GM23338 (cell line): Measurements from ENCODE around the gene SLC5A11. TPM values are rescaled to one million over a fixed set of nuclear protein-coding genes. Genes with fewer than 3 reads are reported as not detected.

Source experiments
- ATAC-seq: fragments of 200-7000 bp; cut with Tn5 transposase; 3 replicates; pipeline ENCODE4 v1.9.1; 2020
- DNase-seq: peaks from one replicate; pipeline ENCODE4 v3.0.0-alpha.2; 2015; ENCODE audit warnings: low spot score
- H2AFZ ChIP-seq: fragments of 200-600 bp; sonication (generic); 2 replicates; pipeline ENCODE4 v1.8.0; 2016; ENCODE audit warnings: antibody characterized with exemption, mild to moderate bottlenecking, moderate library complexity
- H3F3A ChIP-seq: fragments of 200-600 bp; sonication (generic); replicated peaks from 2 replicates; pipeline ENCODE4 v1.8.0; 2017; ENCODE audit warnings: antibody characterized with exemption, mixed run types, low read depth
- H3K27ac ChIP-seq: fragments of 200-600 bp; sonication (generic); 2 replicates; pipeline ENCODE4 v1.6.1; 2016; ENCODE audit warnings: low read depth
- H3K27me3 ChIP-seq: fragments of 200-600 bp; sonication (generic); 2 replicates; pipeline ENCODE4 v1.8.0; 2016; ENCODE audit warnings: mild to moderate bottlenecking, mixed run types, moderate library complexity; ENCODE audit not compliant: insufficient read depth
- H3K36me3 ChIP-seq: fragments of 200-600 bp; sonication (generic); 2 replicates; pipeline ENCODE4 v1.8.0; 2016; ENCODE audit warnings: mild to moderate bottlenecking; ENCODE audit not compliant: insufficient read depth
- H3K4me1 ChIP-seq: fragments of 200-600 bp; sonication (generic); 2 replicates; pipeline ENCODE4 v1.8.0; 2016; ENCODE audit warnings: mild to moderate bottlenecking, moderate library complexity; ENCODE audit not compliant: insufficient read depth
- H3K4me2 ChIP-seq: fragments of 200-600 bp; sonication (generic); 2 replicates; pipeline ENCODE4 v1.7.1; 2017; ENCODE audit warnings: mixed run types
- H3K4me3 ChIP-seq: fragments of 200-600 bp; sonication (generic); 2 replicates; pipeline ENCODE4 v1.6.1; 2016; ENCODE audit warnings: mixed run types
- H3K79me2 ChIP-seq: fragments of 200-600 bp; sonication (generic); replicated peaks from 2 replicates; pipeline ENCODE4 v1.8.0; 2017; ENCODE audit warnings: mild to moderate bottlenecking; ENCODE audit not compliant: insufficient read depth
- H3K9me2 ChIP-seq: fragments of 200-600 bp; sonication (generic); 2 replicates; pipeline ENCODE4 v1.8.0; 2017; ENCODE audit not compliant: insufficient read depth
- H4K20me1 ChIP-seq: fragments of 200-600 bp; sonication (generic); replicated peaks from 2 replicates; pipeline ENCODE4 v1.8.0; 2017; ENCODE audit warnings: mild to moderate bottlenecking; ENCODE audit not compliant: insufficient read depth
- H3K27ac Mint-ChIP-seq: 2 replicates; pipeline ENCODE4 v1.8.0; 2020; ENCODE audit warnings: inconsistent platforms, mild to moderate bottlenecking, moderate library complexity, mixed read lengths
- H3K27me3 Mint-ChIP-seq: 3 replicates; pipeline ENCODE4 v1.8.0; 2022; ENCODE audit warnings: low read depth, mild to moderate bottlenecking, moderate library complexity, mixed read lengths, inconsistent platforms; ENCODE audit not compliant: insufficient read depth, poor library complexity
- H3K36me3 Mint-ChIP-seq: 3 replicates; pipeline ENCODE4 v1.8.0; 2021; ENCODE audit warnings: low read depth, mild to moderate bottlenecking, inconsistent platforms, moderate library complexity, mixed read lengths
- H3K4me1 Mint-ChIP-seq: 3 replicates; pipeline ENCODE4 v1.8.0; 2020; ENCODE audit warnings: mild to moderate bottlenecking, inconsistent platforms, mixed read lengths
- H3K4me3 Mint-ChIP-seq: 3 replicates; pipeline ENCODE4 v1.8.0; 2021; ENCODE audit warnings: moderate library complexity, mild to moderate bottlenecking, inconsistent platforms, mixed read lengths
- H3K9me3 Mint-ChIP-seq: 3 replicates; pipeline ENCODE4 v1.8.0; 2020; ENCODE audit warnings: moderate library complexity, mild to moderate bottlenecking, inconsistent platforms, mixed read lengths
- CREB1 ChIP-seq: fragments of 250-450 bp; sonication (Bioruptor Pico); IDR thresholded peaks from 2 replicates; pipeline ENCODE4 v1.5.0; 2020; ENCODE audit warnings: low read depth, mild to moderate bottlenecking, moderate library complexity
- EZH2 ChIP-seq: fragments of 200-600 bp; sonication (generic); IDR thresholded peaks from one replicate; pipeline ENCODE4 v1.8.0; 2017; ENCODE audit warnings: antibody characterized with exemption, mild to moderate bottlenecking, low read depth; ENCODE audit not compliant: unreplicated experiment
- EZH2phosphoT487 ChIP-seq: fragments of 200-600 bp; sonication (generic); IDR thresholded peaks from one replicate; pipeline ENCODE4 v1.8.1; 2018; ENCODE audit warnings: antibody characterized with exemption; ENCODE audit not compliant: unreplicated experiment
- JUNB ChIP-seq: IDR thresholded peaks from one replicate; pipeline ENCODE4 v1.6.1; 2016; ENCODE audit warnings: antibody characterized with exemption; ENCODE audit not compliant: unreplicated experiment
- NANOG ChIP-seq: IDR thresholded peaks from 2 replicates; pipeline ENCODE4 v1.6.1; 2016; ENCODE audit warnings: antibody characterized with exemption, borderline replicate concordance
- POLR2AphosphoS5 ChIP-seq: IDR thresholded peaks from 2 replicates; pipeline ENCODE4 v1.6.1; 2016; ENCODE audit warnings: antibody characterized with exemption, low read depth
- STAT1 ChIP-seq: IDR thresholded peaks from one replicate; pipeline ENCODE4 v1.6.1; 2016; ENCODE audit warnings: antibody characterized with exemption; ENCODE audit not compliant: unreplicated experiment
- ZNF331 ChIP-seq: fragments of 250-450 bp; sonication (Bioruptor Pico); IDR thresholded peaks from 2 replicates; pipeline ENCODE4 v1.5.0; 2020; ENCODE audit warnings: low read depth, mild to moderate bottlenecking, moderate library complexity
- polyA plus RNA-seq: library from polyadenylated mRNA; unstranded; fragments of >200 nt; fragmentation: Nextera tagmentation; extraction: Ambion mirVana; gene quantifications from 2 replicates; pipeline ENCODE4 v1.2.1, GENCODE V29; 2016
- total RNA-seq: library from RNA; depleted of rRNA; stranded (reverse); fragments of >200 nt; shearing (Covaris generic); gene quantifications from 2 replicates; pipeline ENCODE4 v1.2.3, GENCODE V29; 2014
- TF ChIP-seq, protein P1 (sequence below): fragments of 250-450 bp; sonication (Bioruptor Pico); IDR thresholded peaks from 2 replicates; pipeline ENCODE4 v1.5.0; 2020; ENCODE audit warnings: mild to moderate bottlenecking, moderate library complexity
- TF ChIP-seq, protein P2 (sequence below), 2 experiments: fragments of 200-600 bp in 1 of 2; sonication (generic) in 1 of 2; conservative IDR thresholded peaks; 2 replicates each; pipeline versions ENCODE4 v1.5.1 to v1.6.1; 2016 to 2017; ENCODE audit warnings: antibody characterized with exemption in 2 of 2, low read depth in 2 of 2, mild to moderate bottlenecking in 2 of 2, moderate library complexity in 1 of 2
- TF ChIP-seq, protein P3 (sequence below): IDR thresholded peaks from one replicate; pipeline ENCODE4 v1.6.1; 2018; ENCODE audit warnings: antibody characterized with exemption; ENCODE audit not compliant: unreplicated experiment
- TF ChIP-seq, protein P4 (sequence below): IDR thresholded peaks from 2 replicates; pipeline ENCODE4 v1.6.1; 2016; ENCODE audit warnings: antibody characterized with exemption

The SLC5A11 gene
- total and polyA plus RNA-seq, 2 experiments from 2014 or later, result 0.07 TPM; not detected in 1

DNA sequence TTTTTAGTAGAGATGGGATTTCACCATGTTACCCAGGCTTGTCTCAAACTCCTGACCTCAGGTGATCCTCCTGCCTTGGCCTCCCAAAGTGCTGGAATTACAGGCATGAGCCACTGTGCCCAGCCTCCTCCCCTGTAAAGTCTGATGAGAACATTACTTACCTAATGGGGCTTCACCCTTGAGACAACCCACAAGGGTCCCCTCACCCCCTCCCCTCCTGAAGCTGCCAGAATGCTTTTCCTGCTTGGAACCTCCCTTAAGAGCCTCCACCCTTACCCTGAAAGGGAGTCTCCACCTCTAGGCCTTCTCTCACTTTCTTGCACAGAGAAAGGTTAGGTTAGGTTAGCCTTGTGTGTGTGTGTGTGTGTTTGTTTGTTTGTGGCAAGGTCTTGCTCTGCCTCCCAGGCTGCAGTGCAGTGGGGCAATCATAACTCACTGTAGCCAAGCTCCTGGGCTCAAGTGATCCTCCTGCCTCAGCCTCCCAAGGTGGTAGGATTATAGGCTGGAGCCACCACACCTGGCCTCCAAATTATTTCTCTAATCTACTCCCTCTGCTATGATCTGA, 8.9 kb downstream of the SLC5A11 start (continued):
- TF ChIP-seq, protein P1, sequence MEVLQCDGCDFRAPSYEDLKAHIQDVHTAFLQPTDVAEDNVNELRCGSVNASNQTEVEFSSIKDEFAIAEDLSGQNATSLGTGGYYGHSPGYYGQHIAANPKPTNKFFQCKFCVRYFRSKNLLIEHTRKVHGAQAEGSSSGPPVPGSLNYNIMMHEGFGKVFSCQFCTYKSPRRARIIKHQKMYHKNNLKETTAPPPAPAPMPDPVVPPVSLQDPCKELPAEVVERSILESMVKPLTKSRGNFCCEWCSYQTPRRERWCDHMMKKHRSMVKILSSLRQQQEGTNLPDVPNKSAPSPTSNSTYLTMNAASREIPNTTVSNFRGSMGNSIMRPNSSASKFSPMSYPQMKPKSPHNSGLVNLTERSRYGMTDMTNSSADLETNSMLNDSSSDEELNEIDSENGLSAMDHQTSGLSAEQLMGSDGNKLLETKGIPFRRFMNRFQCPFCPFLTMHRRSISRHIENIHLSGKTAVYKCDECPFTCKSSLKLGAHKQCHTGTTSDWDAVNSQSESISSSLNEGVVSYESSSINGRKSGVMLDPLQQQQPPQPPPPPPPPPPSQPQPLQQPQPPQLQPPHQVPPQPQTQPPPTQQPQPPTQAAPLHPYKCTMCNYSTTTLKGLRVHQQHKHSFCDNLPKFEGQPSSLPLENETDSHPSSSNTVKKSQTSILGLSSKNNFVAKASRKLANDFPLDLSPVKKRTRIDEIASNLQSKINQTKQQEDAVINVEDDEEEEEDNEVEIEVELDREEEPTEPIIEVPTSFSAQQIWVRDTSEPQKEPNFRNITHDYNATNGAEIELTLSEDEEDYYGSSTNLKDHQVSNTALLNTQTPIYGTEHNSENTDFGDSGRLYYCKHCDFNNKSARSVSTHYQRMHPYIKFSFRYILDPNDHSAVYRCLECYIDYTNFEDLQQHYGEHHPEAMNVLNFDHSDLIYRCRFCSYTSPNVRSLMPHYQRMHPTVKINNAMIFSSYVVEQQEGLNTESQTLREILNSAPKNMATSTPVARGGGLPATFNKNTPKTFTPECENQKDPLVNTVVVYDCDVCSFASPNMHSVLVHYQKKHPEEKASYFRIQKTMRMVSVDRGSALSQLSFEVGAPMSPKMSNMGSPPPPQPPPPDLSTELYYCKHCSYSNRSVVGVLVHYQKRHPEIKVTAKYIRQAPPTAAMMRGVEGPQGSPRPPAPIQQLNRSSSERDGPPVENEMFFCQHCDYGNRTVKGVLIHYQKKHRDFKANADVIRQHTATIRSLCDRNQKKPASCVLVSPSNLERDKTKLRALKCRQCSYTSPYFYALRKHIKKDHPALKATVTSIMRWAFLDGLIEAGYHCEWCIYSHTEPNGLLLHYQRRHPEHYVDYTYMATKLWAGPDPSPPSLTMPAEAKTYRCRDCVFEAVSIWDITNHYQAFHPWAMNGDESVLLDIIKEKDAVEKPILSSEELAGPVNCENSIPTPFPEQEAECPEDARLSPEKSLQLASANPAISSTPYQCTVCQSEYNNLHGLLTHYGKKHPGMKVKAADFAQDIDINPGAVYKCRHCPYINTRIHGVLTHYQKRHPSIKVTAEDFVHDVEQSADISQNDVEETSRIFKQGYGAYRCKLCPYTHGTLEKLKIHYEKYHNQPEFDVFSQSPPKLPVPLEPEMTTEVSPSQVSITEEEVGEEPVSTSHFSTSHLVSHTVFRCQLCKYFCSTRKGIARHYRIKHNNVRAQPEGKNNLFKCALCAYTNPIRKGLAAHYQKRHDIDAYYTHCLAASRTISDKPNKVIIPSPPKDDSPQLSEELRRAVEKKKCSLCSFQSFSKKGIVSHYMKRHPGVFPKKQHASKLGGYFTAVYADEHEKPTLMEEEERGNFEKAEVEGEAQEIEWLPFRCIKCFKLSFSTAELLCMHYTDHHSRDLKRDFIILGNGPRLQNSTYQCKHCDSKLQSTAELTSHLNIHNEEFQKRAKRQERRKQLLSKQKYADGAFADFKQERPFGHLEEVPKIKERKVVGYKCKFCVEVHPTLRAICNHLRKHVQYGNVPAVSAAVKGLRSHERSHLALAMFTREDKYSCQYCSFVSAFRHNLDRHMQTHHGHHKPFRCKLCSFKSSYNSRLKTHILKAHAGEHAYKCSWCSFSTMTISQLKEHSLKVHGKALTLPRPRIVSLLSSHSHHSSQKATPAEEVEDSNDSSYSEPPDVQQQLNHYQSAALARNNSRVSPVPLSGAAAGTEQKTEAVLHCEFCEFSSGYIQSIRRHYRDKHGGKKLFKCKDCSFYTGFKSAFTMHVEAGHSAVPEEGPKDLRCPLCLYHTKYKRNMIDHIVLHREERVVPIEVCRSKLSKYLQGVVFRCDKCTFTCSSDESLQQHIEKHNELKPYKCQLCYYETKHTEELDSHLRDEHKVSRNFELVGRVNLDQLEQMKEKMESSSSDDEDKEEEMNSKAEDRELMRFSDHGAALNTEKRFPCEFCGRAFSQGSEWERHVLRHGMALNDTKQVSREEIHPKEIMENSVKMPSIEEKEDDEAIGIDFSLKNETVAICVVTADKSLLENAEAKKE (CRISPR knock-in tag), result no peak
- TF ChIP-seq JUNB, result no peak
- TF ChIP-seq CREB1 (CRISPR knock-in tag), result no peak

DNA sequence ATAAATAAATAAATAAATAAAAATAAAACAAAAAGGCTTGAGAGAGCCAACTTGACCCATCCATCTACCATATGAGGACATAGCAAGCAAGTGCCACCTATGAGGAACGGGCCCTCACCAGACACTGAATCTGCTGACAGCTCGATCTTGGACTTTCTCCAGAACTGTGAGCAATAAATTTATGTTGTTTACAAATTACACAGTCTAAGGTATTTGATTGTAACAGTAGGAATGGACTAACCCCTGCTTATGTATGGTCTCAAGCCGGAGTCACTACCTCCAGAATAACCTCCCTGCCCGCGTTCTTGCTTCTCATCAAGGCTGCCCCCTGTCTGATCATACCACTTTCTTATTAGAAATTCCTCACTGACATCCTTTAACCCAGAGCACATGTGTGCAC, 9.9 kb downstream of the SLC5A11 start:
- Histone ChIP-seq H3K4me1 (no peaks in the 10 kb centered on the region), H3K4me3 (no peak overlapping the region), H3K27me3 (no peaks in the 10 kb centered on the region), H3F3A (no peaks in the 10 kb centered on the region), H3K9me2 (no peaks in the 10 kb centered on the region), H3K36me3 (no peaks in the 10 kb centered on the region), H3K79me2 (no peaks in the 10 kb centered on the region), H3K27ac (no peak overlapping the region), H4K20me1 (no peaks in the 10 kb centered on the region; the same call in 1 of the 2 replicates), H3K4me2 (no peak overlapping the region), H2AFZ (no peak overlapping the region)
- H3K36me3 Mint-ChIP-seq, result no peaks in the 10 kb centered on the region
- H3K27ac Mint-ChIP-seq, result no peak overlapping the region
- DNase-seq (no peak), ATAC-seq (no peak)
- peaks cover 3% of the 10 kb centered on the region for H3K27me3 Mint-ChIP-seq
- H3K4me3 Mint-ChIP-seq, result no peak overlapping the region
- no peaks in the 10 kb centered on the region for H3K9me3 Mint-ChIP-seq
- H3K4me1 Mint-ChIP-seq, result no peaks in the 10 kb centered on the region; the same call in 2 of the 3 replicates
- TF ChIP-seq, protein P2, sequence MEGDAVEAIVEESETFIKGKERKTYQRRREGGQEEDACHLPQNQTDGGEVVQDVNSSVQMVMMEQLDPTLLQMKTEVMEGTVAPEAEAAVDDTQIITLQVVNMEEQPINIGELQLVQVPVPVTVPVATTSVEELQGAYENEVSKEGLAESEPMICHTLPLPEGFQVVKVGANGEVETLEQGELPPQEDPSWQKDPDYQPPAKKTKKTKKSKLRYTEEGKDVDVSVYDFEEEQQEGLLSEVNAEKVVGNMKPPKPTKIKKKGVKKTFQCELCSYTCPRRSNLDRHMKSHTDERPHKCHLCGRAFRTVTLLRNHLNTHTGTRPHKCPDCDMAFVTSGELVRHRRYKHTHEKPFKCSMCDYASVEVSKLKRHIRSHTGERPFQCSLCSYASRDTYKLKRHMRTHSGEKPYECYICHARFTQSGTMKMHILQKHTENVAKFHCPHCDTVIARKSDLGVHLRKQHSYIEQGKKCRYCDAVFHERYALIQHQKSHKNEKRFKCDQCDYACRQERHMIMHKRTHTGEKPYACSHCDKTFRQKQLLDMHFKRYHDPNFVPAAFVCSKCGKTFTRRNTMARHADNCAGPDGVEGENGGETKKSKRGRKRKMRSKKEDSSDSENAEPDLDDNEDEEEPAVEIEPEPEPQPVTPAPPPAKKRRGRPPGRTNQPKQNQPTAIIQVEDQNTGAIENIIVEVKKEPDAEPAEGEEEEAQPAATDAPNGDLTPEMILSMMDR (conservative IDR thresholded peaks at IDR 0.05; ENCODE audit: low read depth in 2 of 2), result no peak
- no peak for TF ChIP-seq ZNF331 (CRISPR knock-in tag)
- TF ChIP-seq, protein P3, sequence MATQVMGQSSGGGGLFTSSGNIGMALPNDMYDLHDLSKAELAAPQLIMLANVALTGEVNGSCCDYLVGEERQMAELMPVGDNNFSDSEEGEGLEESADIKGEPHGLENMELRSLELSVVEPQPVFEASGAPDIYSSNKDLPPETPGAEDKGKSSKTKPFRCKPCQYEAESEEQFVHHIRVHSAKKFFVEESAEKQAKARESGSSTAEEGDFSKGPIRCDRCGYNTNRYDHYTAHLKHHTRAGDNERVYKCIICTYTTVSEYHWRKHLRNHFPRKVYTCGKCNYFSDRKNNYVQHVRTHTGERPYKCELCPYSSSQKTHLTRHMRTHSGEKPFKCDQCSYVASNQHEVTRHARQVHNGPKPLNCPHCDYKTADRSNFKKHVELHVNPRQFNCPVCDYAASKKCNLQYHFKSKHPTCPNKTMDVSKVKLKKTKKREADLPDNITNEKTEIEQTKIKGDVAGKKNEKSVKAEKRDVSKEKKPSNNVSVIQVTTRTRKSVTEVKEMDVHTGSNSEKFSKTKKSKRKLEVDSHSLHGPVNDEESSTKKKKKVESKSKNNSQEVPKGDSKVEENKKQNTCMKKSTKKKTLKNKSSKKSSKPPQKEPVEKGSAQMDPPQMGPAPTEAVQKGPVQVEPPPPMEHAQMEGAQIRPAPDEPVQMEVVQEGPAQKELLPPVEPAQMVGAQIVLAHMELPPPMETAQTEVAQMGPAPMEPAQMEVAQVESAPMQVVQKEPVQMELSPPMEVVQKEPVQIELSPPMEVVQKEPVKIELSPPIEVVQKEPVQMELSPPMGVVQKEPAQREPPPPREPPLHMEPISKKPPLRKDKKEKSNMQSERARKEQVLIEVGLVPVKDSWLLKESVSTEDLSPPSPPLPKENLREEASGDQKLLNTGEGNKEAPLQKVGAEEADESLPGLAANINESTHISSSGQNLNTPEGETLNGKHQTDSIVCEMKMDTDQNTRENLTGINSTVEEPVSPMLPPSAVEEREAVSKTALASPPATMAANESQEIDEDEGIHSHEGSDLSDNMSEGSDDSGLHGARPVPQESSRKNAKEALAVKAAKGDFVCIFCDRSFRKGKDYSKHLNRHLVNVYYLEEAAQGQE, result no peak
- TF ChIP-seq, protein P4, sequence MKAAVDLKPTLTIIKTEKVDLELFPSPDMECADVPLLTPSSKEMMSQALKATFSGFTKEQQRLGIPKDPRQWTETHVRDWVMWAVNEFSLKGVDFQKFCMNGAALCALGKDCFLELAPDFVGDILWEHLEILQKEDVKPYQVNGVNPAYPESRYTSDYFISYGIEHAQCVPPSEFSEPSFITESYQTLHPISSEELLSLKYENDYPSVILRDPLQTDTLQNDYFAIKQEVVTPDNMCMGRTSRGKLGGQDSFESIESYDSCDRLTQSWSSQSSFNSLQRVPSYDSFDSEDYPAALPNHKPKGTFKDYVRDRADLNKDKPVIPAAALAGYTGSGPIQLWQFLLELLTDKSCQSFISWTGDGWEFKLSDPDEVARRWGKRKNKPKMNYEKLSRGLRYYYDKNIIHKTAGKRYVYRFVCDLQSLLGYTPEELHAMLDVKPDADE, result no peak
- no peak for TF ChIP-seq EZH2phosphoT487
- TF ChIP-seq JUNB, result no peak
- no peak for TF ChIP-seq CREB1 (CRISPR knock-in tag)
- TF ChIP-seq STAT1, result no peak
- TF ChIP-seq EZH2, result no peak
- no peak for TF ChIP-seq NANOG
- no peak for TF ChIP-seq POLR2AphosphoS5
